Islet of Langerhans (tissue), 1 donor: ENCODE measurements around the gene BCL2L13.
"Not testable (repeated sequence)": the region's sequence is repeated elsewhere in the genome, so short reads cannot be mapped to it uniquely, and the experiment has no call there.

Experiments
- FAIRE-seq: peaks from one replicate; lab custom pipeline; 2011; peaks lifted over from hg19 to GRCh38; lab: Jason Lieb, UNC

BCL2L13 gene

DNA sequence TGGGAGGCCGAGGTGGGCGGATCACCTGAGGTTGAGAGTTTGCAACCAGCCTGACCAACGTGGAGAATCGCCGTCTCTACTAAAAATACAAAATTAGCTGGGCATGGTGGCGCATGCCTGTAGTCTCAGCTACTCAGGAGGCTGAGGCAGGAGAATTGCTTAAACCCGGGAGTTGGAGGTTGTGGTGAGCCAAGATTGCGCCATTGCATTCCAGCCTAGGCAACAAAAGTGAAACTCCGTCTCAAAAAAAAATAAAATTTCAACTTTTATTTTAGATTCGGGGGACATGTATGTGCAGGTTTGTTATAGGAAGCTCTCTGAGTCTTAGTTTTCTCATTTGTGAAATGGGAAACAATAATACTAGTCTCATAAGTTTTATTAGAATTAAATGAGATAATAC, 58.6 kb downstream of the BCL2L13 start:
- FAIRE-seq: not testable (repeated sequence)

DNA sequence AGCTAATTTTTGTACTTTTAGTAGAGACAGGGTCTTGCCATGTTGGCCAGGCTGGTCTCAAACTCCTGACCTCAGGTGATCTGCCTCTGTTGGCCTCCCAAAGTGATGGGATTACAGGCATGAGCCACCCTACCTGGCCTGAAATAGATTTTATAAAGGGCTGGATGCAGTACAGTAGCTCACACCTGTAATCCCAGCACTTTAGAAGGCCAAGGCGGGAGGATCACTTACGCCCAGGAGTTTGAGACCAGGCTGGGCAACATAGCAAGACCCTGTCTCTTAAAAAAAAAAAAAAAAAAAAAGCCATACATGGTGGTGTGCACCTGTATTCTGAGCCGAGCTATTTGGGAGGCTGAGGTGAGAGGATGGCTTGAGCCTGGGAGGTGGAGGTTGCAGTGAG, 59.7 kb downstream of the BCL2L13 start:
- not testable (repeated sequence) for FAIRE-seq

DNA sequence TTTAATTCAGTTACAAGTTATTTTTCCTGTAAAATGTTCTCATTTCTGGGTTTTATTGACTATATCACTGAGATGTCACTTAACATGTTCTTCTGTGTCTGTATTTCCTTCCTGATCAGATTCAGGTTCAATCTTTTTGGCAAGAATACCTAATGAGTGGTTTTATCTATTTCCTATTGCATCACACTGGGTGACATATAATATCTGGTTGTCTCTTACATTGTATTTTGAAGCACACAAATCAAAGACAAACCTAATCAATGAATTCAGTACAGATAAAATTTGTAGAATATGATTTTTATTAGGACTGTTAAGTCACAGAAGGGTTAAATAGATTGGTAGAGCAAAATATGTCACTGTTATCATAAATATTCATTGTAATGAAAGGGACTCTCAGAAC, 60.4 kb downstream of the BCL2L13 start:
- no peak for FAIRE-seq

DNA sequence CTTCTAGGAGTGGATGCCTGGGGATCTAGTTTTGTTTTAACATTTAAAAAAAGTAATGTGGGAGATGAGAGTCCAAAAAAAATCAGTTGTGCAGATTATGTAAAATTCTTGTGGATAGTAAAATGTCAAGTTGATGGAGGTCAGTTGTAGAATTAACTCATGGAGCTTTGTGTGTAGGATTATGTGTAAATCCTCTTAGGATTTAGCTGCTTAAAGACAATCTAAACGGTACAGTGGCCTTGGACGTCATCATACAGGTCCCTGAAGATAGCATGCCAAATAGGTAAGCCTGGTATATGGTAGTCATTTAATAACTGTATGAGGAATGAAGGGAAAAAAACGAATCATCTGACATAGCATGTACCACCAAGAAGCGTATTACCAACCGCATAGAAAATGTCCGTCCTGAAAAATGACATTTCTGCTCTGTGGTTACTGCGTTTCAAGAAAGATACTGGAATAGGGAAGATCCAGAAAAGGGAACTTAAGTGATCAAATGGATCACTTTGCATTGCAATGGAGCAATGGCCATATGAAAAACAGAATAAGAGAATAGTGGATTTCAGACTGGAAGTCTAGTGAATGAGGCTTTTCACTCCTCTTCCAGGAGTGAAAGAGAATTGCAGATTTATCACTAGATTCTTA, 61.3 kb downstream of the BCL2L13 start:
- FAIRE-seq: no peak

DNA sequence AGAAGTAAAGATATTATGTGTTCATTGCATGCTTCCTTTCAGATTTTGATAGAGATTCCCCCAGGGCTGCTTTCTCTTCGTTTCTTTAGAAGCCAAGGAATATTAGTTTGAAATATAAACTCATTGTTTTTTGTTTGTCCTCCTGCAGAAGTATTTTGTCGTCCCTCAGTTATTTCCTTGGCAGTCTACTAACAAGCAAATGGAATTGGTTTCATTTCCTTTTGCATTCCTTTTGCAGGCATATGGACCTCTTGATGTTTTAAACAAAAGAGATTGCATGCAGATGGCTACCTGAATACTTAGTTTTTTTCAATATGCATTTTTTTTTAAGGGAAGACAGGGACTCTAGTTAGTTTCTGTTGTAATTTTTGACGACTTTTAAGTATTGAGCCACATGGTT, 62.2 kb downstream of the BCL2L13 start:
- no peak for FAIRE-seq

DNA sequence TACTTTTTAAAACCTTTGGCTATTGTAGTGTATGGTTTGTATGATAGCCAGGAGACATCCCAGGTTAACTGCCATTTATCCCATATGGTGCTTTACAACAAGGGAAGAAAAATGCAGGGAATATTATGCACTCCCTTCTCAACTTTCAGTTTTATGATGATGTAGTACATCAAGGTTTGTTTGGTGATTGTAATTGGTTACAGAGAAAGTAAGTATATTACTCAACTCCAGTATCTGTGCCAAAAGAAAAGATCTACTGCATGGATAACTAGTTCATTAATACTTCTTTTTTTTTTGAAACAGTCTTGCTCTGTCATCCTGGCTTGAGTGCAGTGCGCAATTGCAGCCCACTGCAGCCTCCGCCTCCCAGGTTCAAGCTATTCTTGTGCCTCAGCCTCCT, 65.3 kb downstream of the BCL2L13 start:
- FAIRE-seq: no peak

DNA sequence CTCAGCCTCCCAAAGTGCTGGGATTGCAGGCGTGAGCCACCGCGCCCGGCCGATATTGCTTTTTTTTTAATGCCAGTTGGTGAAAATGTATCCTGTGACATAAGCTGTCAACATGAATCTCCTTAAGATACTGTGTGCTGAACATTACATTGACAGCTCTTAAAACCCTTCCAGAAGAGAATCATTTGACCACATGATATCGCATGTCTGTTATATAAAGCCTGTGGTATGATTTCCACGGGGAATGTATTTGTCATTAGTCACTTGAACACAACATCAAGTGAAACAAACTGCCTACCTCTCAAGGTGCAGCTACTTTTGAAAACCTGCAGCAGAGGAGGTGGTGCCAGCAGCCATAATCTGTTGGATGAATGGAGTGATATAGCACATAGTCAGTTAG, 67.0 kb downstream of the BCL2L13 start:
- FAIRE-seq: no peak

DNA sequence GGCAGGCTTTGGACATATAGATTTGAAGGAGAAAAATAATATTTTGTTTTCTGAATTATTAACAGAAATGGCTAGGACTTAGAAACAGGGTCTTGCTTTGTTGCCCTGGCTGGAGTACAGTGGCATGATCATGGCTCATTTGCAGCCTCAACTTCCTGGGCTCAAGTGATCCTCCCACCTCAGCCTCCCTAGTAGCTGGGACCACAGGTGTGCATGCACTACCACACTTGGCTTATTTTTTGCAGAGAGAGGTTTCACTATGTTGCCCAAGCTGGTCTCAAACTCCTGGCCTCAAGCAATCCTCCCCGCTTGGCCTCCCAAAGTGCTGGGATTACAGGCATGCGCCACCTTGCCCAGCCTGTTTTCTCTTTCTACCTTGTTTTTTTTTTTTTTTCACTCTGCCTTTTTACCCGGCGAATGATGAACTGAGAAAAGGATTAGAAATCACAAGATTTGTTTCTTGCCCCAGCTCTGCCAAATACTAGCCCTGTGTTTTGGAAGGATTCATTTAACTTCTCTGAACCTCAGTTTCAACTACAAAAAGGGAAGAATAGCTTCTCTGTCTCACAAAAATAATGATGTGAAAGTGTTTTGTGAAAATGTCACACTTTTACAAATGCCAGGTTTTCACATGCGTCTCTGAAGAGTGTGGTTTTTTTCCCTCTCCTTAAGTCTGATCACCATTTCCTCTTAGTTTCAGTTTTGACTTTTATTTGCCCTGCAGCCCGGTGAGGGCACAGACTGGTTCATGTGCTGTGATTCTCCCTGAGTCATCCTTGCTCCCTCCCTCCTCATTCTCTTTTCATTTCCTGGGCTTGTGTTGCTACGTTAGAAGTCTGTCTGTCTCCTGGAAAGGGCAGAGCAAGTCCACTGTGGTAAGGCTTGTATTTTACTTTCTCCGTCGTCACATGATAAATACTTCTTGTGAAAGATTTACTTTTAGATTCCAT, 67.7 kb downstream of the BCL2L13 start:
- FAIRE-seq: peak; percentile 89

DNA sequence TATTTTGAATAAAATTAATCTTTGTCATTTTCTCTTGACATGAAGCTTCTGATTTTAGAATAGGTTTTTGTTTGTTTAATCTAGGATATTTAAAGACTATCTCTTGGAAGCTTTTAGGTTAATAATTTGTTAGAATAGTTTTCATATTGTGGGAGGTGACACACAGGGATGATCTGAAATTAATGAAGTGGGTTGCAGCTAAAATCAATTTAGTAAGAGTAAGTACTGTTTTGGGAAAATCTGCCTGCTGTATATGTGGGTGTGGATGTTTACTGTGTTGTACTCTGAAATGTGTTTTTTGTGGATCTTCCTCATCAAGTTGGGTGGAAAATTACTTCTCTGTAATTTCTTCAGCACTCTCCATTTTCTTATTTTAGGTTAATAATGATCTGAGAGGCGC, 68.4 kb downstream of the BCL2L13 start:
- no peak for FAIRE-seq

DNA sequence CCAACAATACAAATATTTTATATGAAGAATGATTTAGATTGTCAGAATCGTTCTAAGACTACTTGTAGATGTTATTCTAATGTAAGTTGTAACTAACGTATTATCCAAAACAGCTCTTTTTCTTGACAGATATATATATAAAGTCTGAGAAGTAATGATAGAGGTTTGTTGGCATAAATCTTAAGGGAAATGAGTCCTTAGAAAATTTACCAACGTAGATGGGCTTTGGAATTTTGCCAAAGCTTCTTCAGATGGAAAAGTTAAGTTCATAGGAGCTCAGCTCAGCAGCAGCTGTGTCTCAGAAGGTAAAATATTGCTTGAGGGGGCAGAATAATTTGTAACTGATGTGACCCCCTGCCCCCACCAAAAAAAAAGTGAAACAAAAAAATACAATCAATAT, 69.0 kb downstream of the BCL2L13 start:
- peak; percentile 84 for FAIRE-seq

DNA sequence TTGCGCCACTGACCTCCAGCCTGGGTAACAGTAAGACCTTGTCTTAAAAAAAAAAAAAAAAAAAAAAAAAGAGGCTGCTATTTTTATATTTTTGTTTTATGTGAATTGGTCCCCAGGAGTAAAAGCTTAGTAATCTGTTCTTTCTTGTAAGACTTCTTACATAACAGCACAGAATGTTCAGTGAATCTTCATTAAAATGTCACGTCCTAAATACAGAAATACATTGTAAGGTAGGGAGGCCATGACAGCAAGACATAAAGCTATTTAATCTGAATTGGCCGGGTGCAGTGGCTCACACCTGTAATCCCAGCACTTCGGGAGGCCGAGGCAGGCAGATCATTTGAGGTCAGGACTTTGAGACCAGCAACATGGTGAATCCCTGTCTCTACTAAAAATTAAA, 71.5 kb downstream of the BCL2L13 start:
- no peak for FAIRE-seq

DNA sequence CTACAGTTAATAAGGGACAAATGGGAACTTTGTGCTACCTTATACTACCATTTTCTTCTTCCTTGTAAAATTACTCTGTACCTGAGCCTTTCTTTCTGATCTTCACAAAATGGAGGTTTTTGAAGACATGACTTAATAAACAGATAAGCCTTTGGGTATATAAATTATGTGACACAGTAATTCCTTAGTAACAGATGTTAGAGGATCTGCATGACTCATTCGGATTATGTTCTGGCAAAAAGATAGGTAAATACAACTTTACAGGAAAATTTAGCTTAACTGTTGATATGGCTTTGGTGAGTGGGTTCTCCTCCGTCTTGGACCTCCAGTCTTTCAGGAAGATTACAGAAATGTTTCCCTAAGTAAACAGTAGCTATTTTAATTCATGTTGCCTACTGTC, 73.9 kb downstream of the BCL2L13 start:
- no peak for FAIRE-seq

DNA sequence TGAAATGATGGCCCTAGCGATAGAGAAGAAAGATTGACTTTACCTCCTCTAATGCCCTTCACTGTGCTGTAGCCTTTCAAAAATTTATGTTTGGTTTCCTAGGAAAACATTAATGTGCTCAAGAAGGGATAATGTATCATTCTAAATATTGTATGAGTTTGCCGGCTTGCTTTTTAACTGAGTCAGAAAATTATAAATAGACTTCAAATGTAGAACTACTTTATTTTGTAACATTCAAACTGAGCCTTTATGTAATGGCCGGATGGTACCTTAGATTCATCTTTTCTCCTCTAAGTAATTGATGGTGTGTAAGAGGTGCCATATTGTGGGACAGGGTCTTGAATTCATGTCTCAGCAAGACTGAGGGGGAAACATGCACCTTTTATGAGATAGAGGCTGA, 78.0 kb downstream of the BCL2L13 start:
- FAIRE-seq: peak; percentile 45

DNA sequence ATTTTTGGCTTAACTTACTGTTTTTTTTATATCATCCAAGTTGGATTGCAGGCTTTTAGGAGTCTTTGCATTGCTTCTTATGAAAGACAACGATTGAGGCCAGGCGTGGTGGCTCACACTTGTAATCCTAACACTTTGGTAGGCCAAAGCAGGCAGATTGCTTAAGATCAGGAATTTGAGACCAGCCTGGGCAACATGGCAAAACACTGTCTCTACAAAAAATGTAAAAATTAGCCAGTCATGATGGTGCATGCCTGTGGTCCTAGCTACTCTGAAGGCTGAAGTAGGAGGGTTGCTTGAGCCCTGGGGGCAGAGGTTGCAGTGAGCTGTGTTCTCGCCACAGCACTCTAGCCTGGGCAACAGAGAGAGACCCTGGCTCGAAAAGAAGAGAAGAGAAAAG, 79.2 kb downstream of the BCL2L13 start:
- FAIRE-seq: no peak

DNA sequence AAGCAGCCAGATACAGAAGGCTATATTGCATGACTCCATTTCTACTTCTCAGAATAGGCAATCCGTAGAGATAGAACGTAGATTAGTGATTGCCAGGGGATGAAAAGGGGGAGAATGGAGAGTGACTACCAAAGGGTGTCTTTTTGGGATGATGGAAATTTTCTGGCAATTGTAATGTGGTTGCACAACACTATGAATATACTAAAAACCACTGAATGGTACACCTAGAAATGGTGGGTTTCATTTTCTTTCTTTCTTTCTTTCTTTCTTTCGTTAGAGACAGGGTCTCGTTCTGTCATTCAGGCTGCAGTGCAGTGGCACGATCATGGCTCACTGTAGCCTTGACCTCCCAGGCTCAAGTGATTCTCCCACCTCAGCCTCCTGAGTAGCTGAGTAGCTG, 81.4 kb downstream of the BCL2L13 start:
- no peak for FAIRE-seq

DNA sequence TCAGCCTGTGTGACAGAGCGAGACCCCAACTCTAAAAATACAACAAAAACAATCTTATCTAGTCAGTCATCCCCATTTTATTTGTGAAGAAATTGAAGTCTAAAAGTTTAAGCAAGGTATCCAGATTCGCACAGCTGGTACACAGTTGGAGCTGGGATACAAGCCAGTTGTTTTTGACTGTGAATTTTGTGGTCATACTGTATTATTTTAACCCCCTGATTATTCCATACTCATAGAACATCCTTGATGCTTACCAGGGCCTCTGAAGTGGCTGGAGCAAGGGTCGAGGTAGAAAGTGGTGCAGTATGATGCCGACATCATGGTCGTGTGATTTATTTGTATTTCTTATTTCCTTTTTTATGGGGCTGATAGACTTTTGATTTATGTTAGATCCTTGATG, 85.7 kb downstream of the BCL2L13 start:
- FAIRE-seq: no peak

DNA sequence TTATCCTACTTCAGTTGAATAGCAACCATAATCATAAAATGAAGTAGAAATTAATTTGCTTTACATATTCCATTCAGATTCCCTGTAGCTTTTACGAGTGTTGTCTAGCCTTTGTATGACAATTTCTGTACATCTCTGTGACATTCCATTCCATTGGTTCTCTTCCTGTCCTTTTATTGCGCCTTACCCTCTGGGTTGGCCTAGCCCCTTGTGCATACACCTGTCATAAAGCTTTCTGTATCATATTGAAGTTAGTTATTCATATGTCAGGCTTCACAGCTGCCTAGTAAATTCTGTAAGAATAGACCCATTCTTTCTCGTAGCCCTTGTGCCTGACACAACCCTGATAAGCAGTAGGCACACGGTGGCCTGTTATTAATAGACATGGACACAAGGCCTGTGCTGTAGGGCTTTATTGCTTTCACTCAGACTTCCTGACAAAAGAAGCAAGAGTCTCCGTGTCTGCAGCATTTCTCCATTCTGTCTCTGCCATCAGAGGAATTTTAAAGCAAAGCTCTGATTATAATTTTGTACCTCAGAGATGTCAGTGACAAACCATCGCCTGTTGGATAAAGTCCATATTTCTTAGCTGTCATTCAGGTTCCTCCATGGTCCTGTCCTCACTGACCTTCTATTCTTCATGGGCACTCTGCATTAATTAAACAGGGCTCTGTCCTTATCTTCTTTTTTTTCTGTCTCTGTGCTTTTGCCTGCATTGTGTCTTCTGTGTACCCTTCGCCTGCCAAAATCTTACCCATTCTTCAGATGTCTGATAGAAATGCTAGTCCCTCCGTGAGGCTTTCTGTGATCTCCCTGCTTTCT, 86.3 kb downstream of the BCL2L13 start:
- FAIRE-seq: no peak

DNA sequence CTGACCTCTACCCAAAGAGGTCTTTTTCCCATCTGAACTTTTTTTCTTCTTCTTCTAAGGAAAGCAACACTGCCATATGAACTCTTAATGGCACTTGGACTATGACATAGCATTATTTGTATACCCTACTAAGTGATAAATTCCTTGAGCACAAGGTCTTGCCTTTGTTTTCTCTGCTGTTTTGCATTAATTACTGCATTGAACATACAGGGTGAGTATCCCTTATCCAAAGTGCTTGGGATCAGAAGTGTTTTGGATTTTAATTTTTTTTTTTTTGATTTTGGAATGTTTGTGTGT, 86.9 kb downstream of the BCL2L13 start:
- no peak for FAIRE-seq

DNA sequence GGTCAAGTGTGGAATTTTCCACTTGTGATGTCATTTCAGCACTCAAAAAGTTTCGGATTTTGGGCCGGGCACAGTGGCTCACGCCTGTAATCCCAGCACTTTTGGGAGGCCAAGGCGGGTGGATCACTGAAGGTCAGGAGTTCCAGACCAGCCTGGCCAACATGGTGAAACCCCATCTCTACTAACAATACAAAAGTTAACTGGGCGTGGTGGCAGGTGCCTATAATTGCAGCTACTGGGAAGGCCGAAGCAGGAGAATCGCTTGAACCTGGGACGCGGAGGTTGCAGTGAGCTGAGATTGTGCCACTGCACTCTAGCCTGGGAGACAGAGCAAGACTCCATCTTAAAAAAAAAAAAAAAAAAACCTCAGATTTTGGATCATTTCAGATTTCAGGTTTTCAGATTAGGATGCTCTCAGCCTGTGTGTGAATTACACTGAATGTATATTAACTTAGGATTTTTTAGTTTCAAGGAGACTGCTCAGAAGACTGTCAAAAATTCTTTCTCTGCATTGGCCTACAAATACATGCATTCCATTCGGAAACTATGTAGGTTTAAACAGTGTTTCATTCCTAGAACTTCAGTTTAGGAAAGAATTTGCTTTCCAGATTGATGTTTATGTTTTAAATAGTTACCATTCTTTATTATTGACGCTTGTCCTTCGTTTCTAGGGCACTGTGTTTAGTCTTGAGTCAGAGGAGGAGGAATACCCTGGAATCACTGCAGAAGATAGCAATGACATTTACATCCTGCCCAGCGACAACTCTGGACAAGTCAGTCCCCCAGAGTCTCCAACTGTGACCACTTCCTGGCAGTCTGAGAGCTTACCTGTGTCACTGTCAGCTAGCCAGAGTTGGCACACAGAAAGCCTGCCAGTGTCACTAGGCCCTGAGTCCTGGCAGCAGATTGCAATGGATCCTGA, 87.7 kb downstream of the BCL2L13 start:
- no peak for FAIRE-seq

DNA sequence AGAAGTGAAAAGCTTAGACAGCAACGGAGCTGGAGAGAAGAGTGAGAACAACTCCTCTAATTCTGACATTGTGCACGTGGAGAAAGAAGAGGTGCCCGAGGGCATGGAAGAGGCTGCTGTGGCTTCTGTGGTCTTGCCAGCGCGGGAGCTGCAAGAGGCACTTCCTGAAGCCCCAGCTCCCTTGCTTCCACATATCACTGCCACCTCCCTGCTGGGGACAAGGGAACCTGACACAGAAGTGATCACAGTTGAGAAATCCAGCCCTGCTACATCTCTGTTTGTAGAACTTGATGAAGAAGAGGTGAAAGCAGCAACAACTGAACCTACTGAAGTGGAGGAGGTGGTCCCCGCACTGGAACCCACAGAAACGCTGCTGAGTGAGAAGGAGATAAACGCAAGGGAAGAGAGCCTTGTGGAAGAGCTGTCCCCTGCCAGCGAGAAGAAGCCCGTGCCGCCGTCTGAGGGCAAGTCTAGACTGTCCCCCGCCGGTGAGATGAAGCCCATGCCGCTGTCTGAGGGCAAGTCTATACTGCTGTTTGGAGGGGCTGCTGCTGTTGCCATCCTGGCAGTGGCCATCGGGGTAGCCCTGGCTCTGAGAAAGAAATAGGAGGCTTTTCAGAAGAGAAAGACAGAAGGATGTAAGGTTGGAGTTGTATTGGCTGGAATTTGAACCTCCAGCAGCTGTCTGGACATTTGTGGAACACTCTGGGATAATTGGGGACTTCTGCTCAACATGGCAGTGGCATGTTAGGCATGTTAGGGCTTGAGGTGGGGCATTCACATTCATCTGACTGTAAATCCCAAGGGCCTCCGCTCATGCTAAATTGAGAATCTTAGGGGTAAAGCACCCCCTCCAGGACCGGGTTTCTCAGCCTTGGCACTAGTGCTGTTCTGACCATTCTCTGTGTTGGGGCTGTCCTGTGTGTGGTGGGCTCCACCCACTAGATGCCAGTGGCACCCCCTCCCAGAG, 88.7 kb downstream of the BCL2L13 start:
- FAIRE-seq: no peak

DNA sequence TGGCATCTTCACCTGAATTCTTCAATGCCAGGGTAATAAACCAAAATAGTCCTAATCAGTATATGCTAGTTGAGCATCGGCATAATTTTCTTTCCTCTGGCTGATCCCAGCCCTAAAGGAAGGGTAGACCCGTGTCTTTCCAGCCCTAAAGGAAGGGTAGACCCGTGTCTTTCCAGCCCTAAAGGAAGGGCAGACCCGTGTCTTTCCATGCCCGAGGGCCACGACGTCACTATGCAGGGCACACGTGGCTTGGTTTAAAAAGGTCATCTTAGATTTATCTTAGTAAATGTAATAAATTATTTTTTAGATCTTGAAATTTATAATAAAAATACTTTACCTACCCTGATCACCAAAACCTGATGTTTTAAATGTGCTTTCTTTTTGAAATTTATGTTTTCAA, 90.2 kb downstream of the BCL2L13 start:
- no peak for FAIRE-seq
